H1 (cell line): ENCODE measurements around the gene MT1X. TPM values are rescaled to one million over a fixed set of nuclear protein-coding genes. Genes with fewer than 3 reads are reported as not detected.

ENCODE experiments used
- ATF3 ChIP-seq: IDR thresholded peaks from 2 replicates; pipeline ENCODE4 v1.6.1; 2011; ENCODE audit warnings: low read depth, mild to moderate bottlenecking, low read length; ENCODE audit not compliant: insufficient read depth
- CEBPB ChIP-seq: IDR thresholded peaks from 2 replicates; pipeline ENCODE4 v1.6.1; 2012; ENCODE audit warnings: low read depth, low read length
- JUND ChIP-seq: IDR thresholded peaks from 2 replicates; pipeline ENCODE4 v1.6.1; 2011; ENCODE audit warnings: mild to moderate bottlenecking, improper control_type of control experiment, low read length
- POLR2AphosphoS5 ChIP-seq: IDR thresholded peaks from 2 replicates; pipeline ENCODE4 v1.6.1; 2011; ENCODE audit warnings: low read depth, low read length
- RXRA ChIP-seq: IDR thresholded peaks from 2 replicates; pipeline ENCODE4 v1.6.1; 2011; ENCODE audit warnings: low read depth, mild to moderate bottlenecking, low read length, moderate library complexity; ENCODE audit not compliant: insufficient read depth
- SP2 ChIP-seq: IDR thresholded peaks from 2 replicates; pipeline ENCODE4 v1.6.1; 2012; ENCODE audit warnings: mild to moderate bottlenecking, low read length, inconsistent platforms
- polyA plus RNA-seq, 7 experiments: library from polyadenylated mRNA; depleted of rRNA in 3 of 7; stranded (reverse) in 5 of 7; unstranded in 2 of 7; fragments of >200 nt in 5 of 7; fragments of 200-250 nt in 2 of 7; gene quantifications; 1 replicate in 5 of 7; 2 replicates in 1 of 7; 4 replicates in 1 of 7; pipeline versions ENCODE4 v1.2.1 to v1.2.3, GENCODE V29; 2011 to 2013; ENCODE audit warnings: missing spikeins in 2 of 7, mixed read lengths in 2 of 7
- total RNA-seq: library from RNA; stranded (reverse); fragmentation: NEBNext Ultra II Directional; extraction: Animal tissue kit (Norgen Biotek cat#: 25700); gene quantifications from 2 replicates; pipeline ENCODE4 v1.2.1, GENCODE V29; 2021
- TF ChIP-seq, protein P1 (sequence below), 3 experiments: IDR thresholded peaks; 1 replicate in 2 of 3; 2 replicates in 1 of 3; pipeline versions ENCODE4 v1.5.1 to v1.6.1; 2011; ENCODE audit warnings: low read length in 3 of 3, mild to moderate bottlenecking in 3 of 3, inconsistent platforms in 2 of 3, low read depth in 1 of 3, moderate library complexity in 1 of 3; ENCODE audit not compliant: insufficient read depth in 1 of 3; ENCODE audit errors: control extremely low read depth in 1 of 3

The MT1X gene
- total and polyA plus RNA-seq, 2 of the 8 experiments (the other 6 are each of a cell fraction or from before 2014, with no cell fraction given), result 52.4 to 1,060 TPM

- TF ChIP-seq POLR2AphosphoS5, result no peak
- no peak for TF ChIP-seq ATF3
- no peak for TF ChIP-seq JUND
- TF ChIP-seq, protein P1, sequence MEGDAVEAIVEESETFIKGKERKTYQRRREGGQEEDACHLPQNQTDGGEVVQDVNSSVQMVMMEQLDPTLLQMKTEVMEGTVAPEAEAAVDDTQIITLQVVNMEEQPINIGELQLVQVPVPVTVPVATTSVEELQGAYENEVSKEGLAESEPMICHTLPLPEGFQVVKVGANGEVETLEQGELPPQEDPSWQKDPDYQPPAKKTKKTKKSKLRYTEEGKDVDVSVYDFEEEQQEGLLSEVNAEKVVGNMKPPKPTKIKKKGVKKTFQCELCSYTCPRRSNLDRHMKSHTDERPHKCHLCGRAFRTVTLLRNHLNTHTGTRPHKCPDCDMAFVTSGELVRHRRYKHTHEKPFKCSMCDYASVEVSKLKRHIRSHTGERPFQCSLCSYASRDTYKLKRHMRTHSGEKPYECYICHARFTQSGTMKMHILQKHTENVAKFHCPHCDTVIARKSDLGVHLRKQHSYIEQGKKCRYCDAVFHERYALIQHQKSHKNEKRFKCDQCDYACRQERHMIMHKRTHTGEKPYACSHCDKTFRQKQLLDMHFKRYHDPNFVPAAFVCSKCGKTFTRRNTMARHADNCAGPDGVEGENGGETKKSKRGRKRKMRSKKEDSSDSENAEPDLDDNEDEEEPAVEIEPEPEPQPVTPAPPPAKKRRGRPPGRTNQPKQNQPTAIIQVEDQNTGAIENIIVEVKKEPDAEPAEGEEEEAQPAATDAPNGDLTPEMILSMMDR (IDR thresholded peaks at IDR 0.05; ENCODE audit: control extremely low read depth in 1 of 3, insufficient read depth in 1 of 3, low read depth in 1 of 3, low read length in 3 of 3), result no peak
- no peak for TF ChIP-seq SP2
- no peak for TF ChIP-seq CEBPB
- no peak for TF ChIP-seq RXRA
Observed at GRCh38 chr16:56651586-56651985, 30.7 kb upstream of the MT1X start, which contains the start of gene MT1B (continued).
